Ishikawa (cell line): Measurements from ENCODE around the gene AKIRIN1.

ENCODE experiments used
- CEBPB ChIP-seq: IDR thresholded peaks from 2 replicates; pipeline ENCODE4 v1.6.1; 2012
- CREB1 ChIP-seq: IDR thresholded peaks from 2 replicates; pipeline ENCODE4 v1.6.1; 2012; ENCODE audit warnings: low read depth
- EGR1 ChIP-seq: IDR thresholded peaks from 2 replicates; pipeline ENCODE4 v1.6.1; 2012
- EP300 ChIP-seq: IDR thresholded peaks from 2 replicates; pipeline ENCODE4 v1.6.1; 2012; ENCODE audit warnings: borderline replicate concordance
- FOXM1 ChIP-seq: IDR thresholded peaks from 2 replicates; pipeline ENCODE4 v1.6.1; 2012; ENCODE audit warnings: low read depth, borderline replicate concordance
- MAX ChIP-seq: IDR thresholded peaks from 2 replicates; pipeline ENCODE4 v1.6.1; 2012
- NFIC ChIP-seq: IDR thresholded peaks from 2 replicates; pipeline ENCODE4 v1.6.1; 2012
- RAD21 ChIP-seq: IDR thresholded peaks from 2 replicates; pipeline ENCODE4 v1.6.1; 2012; ENCODE audit warnings: low read depth
- REST ChIP-seq: IDR thresholded peaks from 2 replicates; pipeline ENCODE4 v1.6.1; 2012; ENCODE audit warnings: low read depth, mild to moderate bottlenecking
- TAF1 ChIP-seq: IDR thresholded peaks from 2 replicates; pipeline ENCODE4 v1.6.1; 2012; ENCODE audit warnings: low read depth, mild to moderate bottlenecking
- TCF12 ChIP-seq: IDR thresholded peaks from 2 replicates; pipeline ENCODE4 v1.6.1; 2012; ENCODE audit warnings: low read depth
- TEAD4 ChIP-seq: IDR thresholded peaks from 2 replicates; pipeline ENCODE4 v1.6.1; 2012
- USF1 ChIP-seq: IDR thresholded peaks from 2 replicates; pipeline ENCODE4 v1.6.1; 2012
- YY1 ChIP-seq: IDR thresholded peaks from 2 replicates; pipeline ENCODE4 v1.6.1; 2012; ENCODE audit warnings: low read depth
- ZBTB7A ChIP-seq: IDR thresholded peaks from 2 replicates; pipeline ENCODE4 v1.6.1; 2012; ENCODE audit warnings: low read depth

Gene AKIRIN1

GRCh38 chr1:39047374-39048229 is 56.5 kb downstream of the AKIRIN1 start:
- no peak for TF ChIP-seq YY1
- no peak for TF ChIP-seq ZBTB7A
- no peak for TF ChIP-seq NFIC
- no peak for TF ChIP-seq FOXM1
- no peak for TF ChIP-seq CREB1
- no peak for TF ChIP-seq CEBPB
- no peak for TF ChIP-seq EGR1
- TF ChIP-seq TEAD4 = no peak
- TF ChIP-seq USF1 = no peak
- no peak for TF ChIP-seq MAX
- no peak for TF ChIP-seq REST
- no peak for TF ChIP-seq EP300
- TF ChIP-seq RAD21 = no peak

- TF ChIP-seq CEBPB = no peak
- no peak for TF ChIP-seq EGR1
- no peak for TF ChIP-seq RAD21
- no peak for TF ChIP-seq ZBTB7A
- no peak for TF ChIP-seq FOXM1
- TF ChIP-seq MAX = no peak
- TF ChIP-seq YY1 = no peak
- no peak for TF ChIP-seq TEAD4
- no peak for TF ChIP-seq TAF1
- TF ChIP-seq USF1 = no peak
- TF ChIP-seq REST = no peak
- no peak for TF ChIP-seq EP300
- no peak for TF ChIP-seq TCF12
- no peak for TF ChIP-seq NFIC
- no peak for TF ChIP-seq CREB1
Observed at GRCh38 chr1:39048745-39049370, 57.8 kb downstream of the AKIRIN1 start.

- TF ChIP-seq ZBTB7A (no peak), CEBPB (no peak), RAD21 (no peak), TAF1 (no peak), NFIC (no peak), EP300 (no peak), MAX (no peak), TCF12 (no peak), EGR1 (no peak), USF1 (no peak), REST (no peak), YY1 (no peak), FOXM1 (no peak), CREB1 (no peak), TEAD4 (no peak)
Observed at GRCh38 chr1:39050001-39050400, 58.9 kb downstream of the AKIRIN1 start.
